Measurements from ENCODE around the gene SORCS2. TPM values are rescaled to one million over a fixed set of nuclear protein-coding genes. Genes with fewer than 3 reads are reported as not detected.

Gene SORCS2
- total RNA-seq, 4 donors from 2014 or later, result 0.07 to 1.2 (median 0.11) TPM

DNA sequence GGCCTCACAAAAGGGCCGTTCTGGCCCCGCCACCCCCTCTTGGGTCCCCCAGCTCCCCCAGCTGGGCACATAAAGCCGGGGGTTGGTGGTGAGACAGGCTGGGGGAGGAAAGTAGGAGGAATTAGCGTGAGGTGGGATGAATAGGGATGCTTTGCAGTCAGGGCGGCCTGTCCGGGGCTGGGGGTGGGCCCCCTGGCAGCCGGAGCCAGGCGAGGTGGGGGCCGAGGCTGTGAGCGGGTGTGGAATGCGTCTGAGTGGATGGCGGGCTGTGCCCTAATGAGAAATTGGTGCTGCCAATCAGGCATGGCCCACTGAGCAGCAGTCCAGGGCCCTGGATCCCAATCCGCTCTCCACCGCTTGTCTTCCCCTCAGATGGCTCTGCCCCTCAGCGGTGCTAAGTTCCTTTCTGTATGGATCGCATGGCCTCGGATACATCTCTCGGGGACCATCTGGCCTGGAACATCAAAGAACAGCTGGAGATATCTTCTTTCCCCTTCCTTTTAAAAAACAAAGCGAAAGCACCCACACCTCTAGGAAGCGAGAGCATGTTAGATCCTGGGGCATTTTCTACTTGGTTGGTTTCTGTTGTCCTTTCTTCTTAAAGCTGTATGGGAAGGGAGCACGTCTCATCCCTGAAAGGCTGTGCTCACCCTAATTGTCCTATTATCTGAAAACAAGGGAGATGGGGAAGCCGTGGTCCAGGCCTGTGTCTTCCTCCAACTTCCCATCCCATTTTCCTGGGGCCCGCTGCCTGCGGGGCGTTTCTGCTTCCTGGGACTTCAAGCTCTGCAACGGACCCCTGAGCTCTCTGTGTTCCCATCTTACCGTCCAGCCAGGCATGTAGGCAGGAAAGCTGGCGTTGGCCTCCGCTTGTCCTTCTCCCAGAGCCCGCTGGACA is 106.9 kb downstream of the SORCS2 start:
- DNase-seq, result no peak
- in situ Hi-C loops (cut with MboI; ENCODE audit: low sequenced_read_pairs in 4 of 4) (loop anchor here in 2 of 4 donors (10.0 kb wide), 1 partner anchor 104 kb away; the partner anchor contains the start of gene SORCS2 (in 2 of the 2)), intact Hi-C loops (cut with DNase I; ENCODE audit: low total_unique reads) (no loop called here)
- no peak for ATAC-seq
- Histone ChIP-seq H3K27ac (no peak overlapping the region), H3K4me3 (no peak overlapping the region), H3K36me3 (no peaks in the 10 kb centered on the region), H3K27me3 (peaks cover 0 to 18% (median 6%) of the 10 kb centered on the region in 3 donors), H3K9me3 (no peaks in the 10 kb centered on the region), H3K4me1 (no peaks in the 10 kb centered on the region)
- TF ChIP-seq, protein P1, sequence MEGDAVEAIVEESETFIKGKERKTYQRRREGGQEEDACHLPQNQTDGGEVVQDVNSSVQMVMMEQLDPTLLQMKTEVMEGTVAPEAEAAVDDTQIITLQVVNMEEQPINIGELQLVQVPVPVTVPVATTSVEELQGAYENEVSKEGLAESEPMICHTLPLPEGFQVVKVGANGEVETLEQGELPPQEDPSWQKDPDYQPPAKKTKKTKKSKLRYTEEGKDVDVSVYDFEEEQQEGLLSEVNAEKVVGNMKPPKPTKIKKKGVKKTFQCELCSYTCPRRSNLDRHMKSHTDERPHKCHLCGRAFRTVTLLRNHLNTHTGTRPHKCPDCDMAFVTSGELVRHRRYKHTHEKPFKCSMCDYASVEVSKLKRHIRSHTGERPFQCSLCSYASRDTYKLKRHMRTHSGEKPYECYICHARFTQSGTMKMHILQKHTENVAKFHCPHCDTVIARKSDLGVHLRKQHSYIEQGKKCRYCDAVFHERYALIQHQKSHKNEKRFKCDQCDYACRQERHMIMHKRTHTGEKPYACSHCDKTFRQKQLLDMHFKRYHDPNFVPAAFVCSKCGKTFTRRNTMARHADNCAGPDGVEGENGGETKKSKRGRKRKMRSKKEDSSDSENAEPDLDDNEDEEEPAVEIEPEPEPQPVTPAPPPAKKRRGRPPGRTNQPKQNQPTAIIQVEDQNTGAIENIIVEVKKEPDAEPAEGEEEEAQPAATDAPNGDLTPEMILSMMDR (IDR thresholded peaks at IDR 0.05 in 4 of 5, conservative IDR thresholded peaks at IDR 0.05 in 1 of 5), result no peak
- TF ChIP-seq POLR2A (IDR thresholded peaks at IDR 0.05), result no peak

DNA sequence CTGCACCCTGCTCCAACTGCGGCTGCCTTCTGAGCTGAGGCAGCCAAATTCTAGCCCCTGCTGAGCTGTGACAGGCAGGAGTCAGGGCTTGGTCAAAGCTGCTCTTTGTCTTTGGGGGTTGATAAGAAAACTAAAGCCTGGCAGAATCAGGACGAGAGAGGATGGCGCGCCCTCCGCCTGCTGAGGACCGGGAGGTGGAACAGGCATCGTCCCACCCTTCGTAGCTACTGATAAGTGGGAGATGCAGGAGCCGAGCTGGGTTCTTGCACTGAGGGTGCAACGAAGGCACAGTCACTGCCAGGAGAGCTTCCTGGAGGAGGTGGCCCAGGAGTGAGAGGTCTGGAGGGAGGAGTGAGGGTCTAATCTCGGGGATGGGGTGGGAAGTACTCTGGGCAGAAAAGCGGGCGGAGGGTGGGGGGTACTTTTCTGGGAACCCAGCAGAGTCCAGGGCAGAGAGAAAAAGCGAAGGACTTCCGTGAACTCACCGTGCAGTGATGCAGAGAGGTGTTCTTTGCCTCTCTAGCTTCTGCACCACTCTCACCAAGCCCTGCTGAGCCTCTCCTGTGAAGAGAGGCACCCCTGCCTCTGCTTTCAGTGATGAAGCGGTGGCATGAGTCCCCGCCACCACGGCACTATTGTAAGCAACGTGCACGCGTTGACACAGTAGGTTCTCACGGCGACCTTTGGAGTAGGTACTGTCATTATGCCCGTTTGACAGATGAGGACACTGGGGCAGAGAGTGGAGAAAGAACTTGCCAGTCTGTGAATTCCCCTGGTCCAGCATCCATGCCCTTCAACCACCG is 107.8 kb downstream of the SORCS2 start:
- Histone ChIP-seq H3K36me3 (no peaks in the 10 kb centered on the region), H3K4me3 (no peak overlapping the region), H3K27me3 (peaks cover 0 to 18% (median 5%) of the 10 kb centered on the region in 3 donors), H3K9me3 (no peaks in the 10 kb centered on the region), H3K27ac (no peak overlapping the region), H3K4me1 (no peaks in the 10 kb centered on the region)
- ATAC-seq (no peak), DNase-seq (no peak)
- TF ChIP-seq, protein P1 (IDR thresholded peaks at IDR 0.05 in 4 of 5, conservative IDR thresholded peaks at IDR 0.05 in 1 of 5), result no peak
- TF ChIP-seq POLR2A (IDR thresholded peaks at IDR 0.05), result no peak
- in situ Hi-C loops (cut with MboI; ENCODE audit: low sequenced_read_pairs in 4 of 4) (loop anchor here in 2 of 4 donors (10.0 kb wide), 1 partner anchor 105 kb away; the partner anchor contains the start of gene SORCS2 (in 2 of the 2)), intact Hi-C loops (cut with DNase I; ENCODE audit: low total_unique reads) (no loop called here)

GRCh38 chr4:7300711-7301095 is 108.4 kb downstream of the SORCS2 start:
- in situ Hi-C loops (cut with MboI; ENCODE audit: low sequenced_read_pairs in 4 of 4), result no loop called here
- Histone ChIP-seq H3K27me3 (peaks cover 0 to 12% (median 6%) of the 10 kb centered on the region in 3 donors), H3K9me3 (no peaks in the 10 kb centered on the region), H3K4me3 (no peak overlapping the region), H3K4me1 (no peaks in the 10 kb centered on the region), H3K36me3 (no peaks in the 10 kb centered on the region), H3K27ac (no peak overlapping the region)
- DNase-seq (no peak), ATAC-seq (no peak)
- TF ChIP-seq, protein P1 (IDR thresholded peaks at IDR 0.05 in 4 of 5, conservative IDR thresholded peaks at IDR 0.05 in 1 of 5), result no peak
- no peak for TF ChIP-seq POLR2A (IDR thresholded peaks at IDR 0.05)
- intact Hi-C loops (cut with DNase I; ENCODE audit: low total_unique reads), result no loop called here

DNA sequence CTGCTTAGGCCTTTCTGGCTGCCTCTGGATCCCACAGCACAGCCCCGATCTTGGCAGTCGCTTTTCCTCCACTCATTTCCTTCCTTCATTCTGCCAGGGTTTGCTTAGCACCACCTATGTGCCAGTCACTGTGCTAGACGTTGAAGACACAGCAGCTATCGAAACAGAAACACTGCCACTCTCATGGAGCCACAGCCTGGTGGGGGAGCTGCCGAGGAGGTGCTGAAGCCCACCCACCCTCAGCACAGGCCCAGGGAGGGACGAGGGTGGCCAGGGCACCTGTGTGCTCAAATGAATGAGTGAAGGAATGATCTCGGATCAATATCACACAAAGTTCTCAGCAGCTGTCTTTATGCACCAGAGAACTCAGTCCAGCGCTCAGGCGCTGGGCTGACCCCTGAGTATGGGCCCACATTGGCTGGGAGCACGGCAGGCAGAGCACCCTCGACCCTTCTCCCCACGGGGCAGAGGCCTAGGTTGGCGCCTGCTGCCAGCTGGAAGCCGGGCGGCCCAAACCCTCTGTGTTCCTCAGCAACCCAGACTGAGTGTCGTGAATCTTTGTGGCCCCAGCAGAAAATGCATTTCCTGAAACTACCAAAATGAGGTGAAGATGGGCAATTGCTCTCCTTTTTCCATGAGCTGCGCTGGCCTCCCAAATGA is 108.9 kb downstream of the SORCS2 start:
- Histone ChIP-seq H3K4me3 (no peak overlapping the region), H3K36me3 (no peaks in the 10 kb centered on the region), H3K4me1 (no peaks in the 10 kb centered on the region), H3K9me3 (no peaks in the 10 kb centered on the region), H3K27ac (no peak overlapping the region), H3K27me3 (peaks cover 0 to 10% (median 6%) of the 10 kb centered on the region in 3 donors)
- intact Hi-C loops (cut with DNase I; ENCODE audit: low total_unique reads), result no loop called here
- DNase-seq (no peak), ATAC-seq (no peak)
- no peak for TF ChIP-seq POLR2A (IDR thresholded peaks at IDR 0.05)
- TF ChIP-seq, protein P1 (IDR thresholded peaks at IDR 0.05 in 4 of 5, conservative IDR thresholded peaks at IDR 0.05 in 1 of 5), result no peak
- in situ Hi-C loops (cut with MboI; ENCODE audit: low sequenced_read_pairs in 4 of 4), result no loop called here

Data from gastrocnemius medialis (tissue), 4 donors.